GM21381 (cell line): ENCODE results near the gene PKNOX2.

ENCODE experiments used
- ATAC-seq: cut with Tn5 transposase; IDR thresholded peaks from one replicate; pipeline ENCODE4 v1.9.1; 2021; ENCODE audit warnings: mild to moderate bottlenecking, moderate library complexity; ENCODE audit not compliant: unreplicated experiment

The PKNOX2 gene

DNA sequence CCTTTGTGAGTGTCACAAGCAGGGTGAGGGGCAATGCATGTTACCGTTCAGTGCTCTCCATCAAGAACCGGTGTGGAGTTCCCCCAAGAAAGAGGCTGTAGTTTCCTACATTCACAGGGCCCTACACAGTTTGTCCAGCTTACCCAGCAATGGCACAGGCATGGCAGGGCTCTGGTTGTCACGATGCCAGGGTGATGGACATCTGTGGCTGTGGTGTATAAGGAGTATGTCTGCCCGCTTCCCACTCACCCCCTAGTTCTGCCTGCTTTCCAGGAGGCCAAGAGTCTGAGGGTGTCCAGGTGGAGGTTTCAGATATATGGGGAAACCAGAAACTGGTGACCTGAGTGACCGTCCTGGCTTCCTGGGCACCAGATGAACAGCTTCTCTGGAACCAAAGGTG lies 116.1 kb downstream of the PKNOX2 start:
- no peak for ATAC-seq

DNA sequence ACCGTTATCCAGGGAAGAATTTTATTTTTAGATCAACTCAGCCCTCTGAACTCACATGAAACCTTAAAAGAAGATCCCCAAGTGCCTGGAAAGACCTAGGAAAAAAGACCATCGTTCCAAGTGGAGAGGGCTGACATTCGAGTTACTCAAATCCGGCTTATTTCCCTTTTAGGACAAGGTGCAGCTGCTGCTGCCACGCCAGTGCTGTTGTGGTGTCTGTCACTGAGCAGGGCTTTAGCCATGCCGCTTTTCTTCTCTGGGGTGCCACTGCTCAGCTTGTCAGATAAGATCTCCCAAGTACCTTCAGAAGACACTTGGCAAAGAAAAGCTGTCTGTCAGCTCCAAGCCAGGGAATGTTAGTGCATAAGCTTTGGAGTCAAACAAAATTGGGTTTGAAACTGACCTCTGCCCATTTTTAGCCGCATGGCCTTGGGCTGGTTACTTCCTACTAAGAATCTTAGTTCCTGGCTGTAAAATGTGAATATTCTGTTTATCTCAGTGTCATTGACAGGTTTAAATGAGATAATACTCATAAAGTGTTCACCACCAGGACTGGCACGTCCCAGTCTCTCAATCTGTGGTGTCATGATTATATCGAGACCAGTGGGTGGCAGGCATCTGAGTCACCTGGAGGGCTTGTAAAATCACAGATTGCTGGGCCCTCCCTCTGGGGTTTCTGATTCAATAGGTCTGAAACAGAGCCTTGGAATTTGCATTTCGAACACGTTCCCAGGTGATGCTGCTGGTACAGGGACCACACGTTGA lies 117.5 kb downstream of the PKNOX2 start:
- ATAC-seq: no peak

DNA sequence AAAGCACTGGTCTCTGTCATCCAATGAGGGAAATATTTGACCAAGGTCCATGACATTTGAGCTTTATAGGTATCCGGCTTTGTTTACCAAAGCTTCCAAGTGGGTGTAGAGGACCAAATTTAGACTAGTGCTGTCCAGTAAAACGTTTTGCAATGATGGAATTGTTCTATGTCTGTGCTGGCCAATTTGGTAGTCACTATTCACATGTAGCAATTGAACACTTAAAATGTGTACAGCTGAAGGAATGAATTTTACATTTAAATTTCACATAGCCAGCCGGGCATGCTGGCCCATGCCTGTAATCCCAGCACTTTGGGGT lies 118.0 kb downstream of the PKNOX2 start:
- ATAC-seq: no peak

DNA sequence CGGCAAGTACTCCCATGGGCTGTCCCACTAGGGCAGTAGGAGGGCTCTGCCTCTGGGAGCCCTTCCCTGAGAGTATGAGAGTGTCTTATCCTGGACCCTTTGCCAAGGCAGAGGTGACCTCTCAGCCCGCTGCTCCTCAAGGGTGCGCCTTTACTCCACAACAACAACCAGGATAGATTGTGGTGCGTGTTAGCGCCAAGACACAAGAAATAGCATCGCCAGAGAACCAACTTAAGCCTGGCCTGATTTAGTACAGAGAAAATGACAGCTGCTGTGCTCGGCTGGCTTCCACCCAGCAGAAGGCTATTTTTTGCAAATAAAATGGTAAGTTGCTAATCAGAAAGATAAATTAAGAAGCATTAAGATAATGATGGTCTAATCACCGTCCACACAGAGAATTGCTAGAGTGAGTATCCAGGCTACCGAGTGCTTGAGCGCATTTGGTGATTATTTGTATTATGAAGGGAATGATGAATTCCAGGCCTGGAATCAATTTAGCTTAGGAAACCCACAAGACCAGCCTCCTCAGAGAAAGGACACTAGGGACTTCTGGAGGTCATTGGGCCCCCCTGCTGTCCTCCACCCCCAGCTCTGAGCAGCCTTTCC lies 119.8 kb downstream of the PKNOX2 start:
- no peak for ATAC-seq

- ATAC-seq: no peak
Measured at GRCh38 chr11:125285844-125286243, 121.3 kb downstream of the PKNOX2 start.

DNA sequence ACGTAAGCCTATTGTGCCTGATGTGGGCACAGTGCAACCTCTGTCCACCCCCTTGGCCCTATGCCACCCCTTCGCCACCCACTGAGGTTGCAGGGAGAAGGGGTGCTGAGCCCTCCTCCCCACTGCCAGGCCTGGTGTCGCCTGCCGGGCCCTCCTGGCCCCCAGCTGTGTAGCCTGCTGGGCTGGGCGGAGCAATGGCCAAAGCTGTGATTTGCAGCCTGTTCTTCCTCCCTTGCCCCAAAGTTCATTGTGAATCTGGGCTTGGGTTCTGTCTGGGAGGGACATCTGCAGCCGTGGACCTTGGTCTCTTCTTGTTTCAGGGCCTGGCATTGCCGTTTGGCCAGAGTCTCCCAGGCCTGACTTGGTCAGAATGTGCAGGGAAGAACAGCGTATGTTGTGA lies 121.9 kb downstream of the PKNOX2 start:
- no peak for ATAC-seq

GRCh38 chr11:125287491-125288210 lies 123.1 kb downstream of the PKNOX2 start:
- no peak for ATAC-seq

DNA sequence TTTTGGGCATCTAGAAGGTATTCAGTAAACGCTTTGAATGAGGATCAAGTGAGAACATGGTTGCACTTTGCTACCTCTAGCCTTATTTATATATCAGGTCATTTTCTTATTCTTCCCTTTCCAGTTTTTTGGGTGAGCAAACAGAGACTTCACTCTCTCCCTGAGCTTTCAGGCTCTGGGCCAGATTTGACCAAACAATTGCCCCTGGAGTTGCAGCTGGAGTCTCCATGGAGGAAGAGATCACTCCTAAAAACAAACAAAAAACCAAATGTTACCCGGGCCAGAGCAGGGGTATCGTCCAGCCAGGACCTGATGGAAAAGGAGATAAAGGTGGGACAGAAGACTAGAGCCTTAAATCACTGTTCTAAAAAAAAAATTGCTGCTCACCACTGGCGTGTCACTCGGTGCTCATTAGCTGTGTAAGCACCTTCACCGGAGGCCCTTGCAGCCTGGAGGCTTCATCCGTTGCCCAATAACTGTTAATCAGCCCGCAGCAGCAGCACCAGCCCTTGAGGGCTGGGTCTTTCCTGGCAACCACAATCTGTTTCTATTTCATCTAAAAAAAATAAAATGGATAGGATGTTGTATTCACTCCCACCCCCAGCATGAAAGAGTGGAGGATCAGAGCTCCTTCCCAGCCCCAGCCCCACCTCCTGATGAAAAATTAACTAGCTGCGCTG lies 125.0 kb downstream of the PKNOX2 start:
- ATAC-seq: no peak

GRCh38 chr11:125290263-125290662 lies 125.7 kb downstream of the PKNOX2 start:
- ATAC-seq: no peak

DNA sequence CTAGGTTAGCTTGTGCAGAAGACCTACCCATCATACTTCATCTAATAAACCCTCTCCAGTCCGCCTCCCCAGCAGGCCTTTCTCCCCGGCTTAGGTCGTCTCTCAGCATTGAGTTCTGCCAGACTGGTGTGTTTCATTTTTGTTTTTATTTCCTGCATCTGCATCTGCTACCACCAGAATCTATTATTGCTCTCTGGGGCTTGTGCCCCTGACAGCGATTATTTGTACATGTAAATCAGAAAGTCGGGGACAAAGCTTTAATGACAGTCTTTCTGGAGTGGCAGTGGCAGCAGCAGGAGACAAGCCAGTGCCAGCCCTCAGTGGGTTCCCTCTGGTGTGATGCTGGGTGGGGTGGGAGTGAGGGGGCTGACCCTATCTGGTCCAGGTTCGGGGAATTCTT lies 127.5 kb downstream of the PKNOX2 start:
- no peak for ATAC-seq

DNA sequence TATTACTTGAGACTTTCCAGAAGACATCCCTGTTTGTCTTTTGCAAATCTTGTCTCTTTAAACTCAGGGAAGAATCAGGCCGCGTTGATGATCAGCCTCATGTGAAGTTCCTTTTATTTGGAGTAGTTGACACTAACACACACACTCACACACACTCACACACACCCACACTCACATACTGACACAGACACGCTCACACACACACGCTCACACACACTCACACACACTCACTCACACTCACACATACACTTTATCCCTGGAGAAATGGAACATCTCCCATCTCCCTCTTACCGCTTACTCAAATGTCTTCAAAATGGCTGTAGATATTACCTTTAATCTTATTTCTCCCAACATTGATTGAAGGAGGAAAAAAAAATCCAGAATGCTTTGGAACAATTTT lies 129.0 kb downstream of the PKNOX2 start:
- ATAC-seq: no peak

GRCh38 chr11:125295931-125296330 lies 131.4 kb downstream of the PKNOX2 start:
- no peak for ATAC-seq

- no peak for ATAC-seq
Measured at GRCh38 chr11:125297346-125297915, 132.9 kb downstream of the PKNOX2 start.

DNA sequence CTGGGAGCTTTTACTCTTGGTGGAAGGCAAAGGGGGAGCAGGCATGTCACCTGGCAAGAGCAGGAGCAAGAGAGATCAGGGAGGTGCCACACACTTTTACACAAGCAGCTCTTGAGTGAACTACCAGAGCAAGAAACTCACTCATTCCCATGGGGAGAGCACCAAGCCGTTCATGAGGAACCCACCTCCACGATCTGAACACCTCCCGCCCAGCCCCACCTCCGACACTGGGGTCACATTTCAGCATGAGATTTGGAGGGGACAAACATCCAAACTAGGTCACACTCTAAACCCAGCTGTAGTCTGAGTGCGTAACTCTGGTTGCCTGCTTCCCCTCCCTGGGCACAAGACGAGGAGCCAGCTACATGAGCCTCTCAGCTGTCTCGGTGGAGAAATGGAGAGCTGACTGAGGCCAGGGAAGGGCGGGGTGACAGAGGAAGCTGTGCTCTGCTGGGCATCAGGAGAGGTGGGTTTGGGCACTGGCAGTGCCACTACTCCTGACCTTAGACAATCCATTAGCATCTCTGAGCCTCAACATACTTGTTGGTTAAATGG lies 134.6 kb downstream of the PKNOX2 start:
- no peak for ATAC-seq

GRCh38 chr11:125299821-125300220 lies 135.3 kb downstream of the PKNOX2 start:
- ATAC-seq: no peak

DNA sequence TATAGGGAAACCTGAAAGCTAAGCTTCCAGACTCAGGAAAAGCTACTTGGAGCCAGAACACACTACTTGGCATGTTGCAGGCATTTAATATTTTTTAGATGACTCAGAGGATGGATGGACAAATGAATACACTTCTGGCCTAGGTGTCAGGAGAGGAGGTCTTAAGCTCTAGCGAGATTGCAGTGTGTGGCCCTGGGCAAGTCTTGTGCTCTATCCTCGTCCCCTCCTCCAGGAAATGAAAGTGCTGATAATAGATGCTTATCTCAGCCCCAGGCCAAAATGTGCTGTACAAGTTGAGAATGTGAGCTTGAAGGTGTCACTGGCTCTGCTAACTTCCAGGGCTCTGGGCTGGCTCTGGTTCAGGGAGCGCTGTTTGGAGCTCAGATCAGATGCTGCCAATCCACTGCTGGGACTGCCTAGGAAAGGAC lies 136.3 kb downstream of the PKNOX2 start:
- ATAC-seq: no peak

GRCh38 chr11:125301346-125301745 lies 136.8 kb downstream of the PKNOX2 start:
- no peak for ATAC-seq

DNA sequence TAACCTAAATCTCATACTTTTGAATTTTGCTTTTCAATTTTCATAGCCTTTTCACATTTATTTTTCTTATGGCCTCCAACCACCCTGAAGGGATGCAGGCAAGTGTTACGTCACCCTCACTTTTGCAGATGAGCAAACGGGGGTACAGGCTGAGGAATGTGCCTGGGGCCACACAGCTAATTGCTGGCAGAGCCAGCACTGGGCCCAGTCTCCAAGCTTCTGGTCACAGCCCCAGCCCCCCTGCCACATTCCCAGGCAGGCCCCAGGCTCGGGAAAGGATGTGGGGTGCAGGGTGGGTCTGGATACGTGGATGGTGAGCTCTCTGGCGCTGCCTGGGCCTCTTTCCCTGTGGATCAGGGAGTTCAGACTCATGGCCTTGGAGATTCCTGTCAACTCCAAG lies 138.6 kb downstream of the PKNOX2 start:
- no peak for ATAC-seq

GRCh38 chr11:125303694-125304093 lies 139.1 kb downstream of the PKNOX2 start:
- no peak for ATAC-seq

- ATAC-seq: no peak
Measured at GRCh38 chr11:125304136-125304535, 139.6 kb downstream of the PKNOX2 start.

DNA sequence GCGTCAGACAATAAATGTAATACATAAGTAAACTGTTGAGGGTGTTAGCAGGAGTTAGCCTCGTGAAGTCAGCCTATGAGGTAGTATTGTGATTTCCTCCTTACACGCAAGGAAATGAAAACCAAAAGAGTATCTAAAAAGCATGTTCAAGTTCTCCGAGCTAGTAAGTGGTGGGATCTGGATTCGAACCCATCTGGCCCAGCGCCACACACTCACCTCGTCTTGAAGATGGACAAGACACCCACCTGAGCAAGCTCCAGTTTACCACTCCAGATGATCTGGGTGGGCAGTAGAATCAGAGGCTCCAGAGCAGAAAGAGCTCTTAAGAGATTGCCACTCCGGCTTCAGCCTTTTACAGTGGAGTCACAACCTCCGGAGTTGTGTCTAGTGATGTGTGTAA lies 140.3 kb downstream of the PKNOX2 start:
- no peak for ATAC-seq
